ENCODE results near the gene NR3C2. TPM values are rescaled to one million over a fixed set of nuclear protein-coding genes. Genes with fewer than 3 reads are reported as not detected.

The NR3C2 gene
- total RNA-seq, 1 experiment from 2014 or later: 2.7 TPM

GRCh38 chr4:148240241-148240640, 202.0 kb downstream of the NR3C2 start:
- H3K4me2 ChIP-seq (ENCODE audit: low read length): no peak overlapping the region
- intact Hi-C loops (cut with micrococcal nuclease): no loop called here
- H3K9me2 ChIP-seq (ENCODE audit: insufficient read depth): no peaks in the 10 kb centered on the region
- ChIA-PET CTCF (no interaction called here), RAD21 (ENCODE audit: low non-redundant PET in 1 of 2, low total read pairs in 2 of 2, uncharacterized antibody in 2 of 2, unreplicated experiment in 2 of 2) (no interaction called here), POLR2A (no interaction called here)
- H3K27ac ChIP-seq (ENCODE audit: low read depth, low read length): no peak overlapping the region
- H3K36me3 ChIP-seq (ENCODE audit: control insufficient read depth in 1 of 2, insufficient read depth in 2 of 2, low read length in 2 of 2): no peaks in the 10 kb centered on the region
- no peaks in the 10 kb centered on the region for H3K4me1 ChIP-seq (ENCODE audit: control insufficient read depth in 1 of 2, insufficient read depth in 2 of 2, low read length in 2 of 2)
- BruUV-seq (replicated peaks): no TSS peak
- H3K79me2 ChIP-seq (ENCODE audit: insufficient read depth, low read length): no peaks in the 10 kb centered on the region
- no peak for DNase-seq (ENCODE audit: low read depth, low spot score)
- TF ChIP-seq ZFX (IDR thresholded peaks at IDR 0.05) (no peak), RAD21 (IDR thresholded peaks at IDR 0.05; ENCODE audit: low read depth) (no peak), ELF1 (IDR thresholded peaks at IDR 0.05; ENCODE audit: borderline replicate concordance, low read depth) (no peak), JUND (IDR thresholded peaks at IDR 0.05) (no peak), SP1 (IDR thresholded peaks at IDR 0.05; ENCODE audit: low read depth) (no peak), CTCF (IDR thresholded peaks at IDR 0.05 in 2 of 3, conservative IDR thresholded peaks at IDR 0.05 in 1 of 3; ENCODE audit: borderline replicate concordance in 1 of 3, insufficient read depth in 1 of 3, low read depth in 2 of 3, low read length in 2 of 3) (no peak), TCF7L2 (IDR thresholded peaks at IDR 0.05; ENCODE audit: borderline replicate concordance, extremely low read depth, insufficient read depth, insufficient read length) (no peak), SIN3A (IDR thresholded peaks at IDR 0.05; ENCODE audit: low read depth) (no peak), YY1 (IDR thresholded peaks at IDR 0.05; ENCODE audit: extremely low read depth, insufficient replicate concordance, low read depth, low read length) (no peak), CEBPB (IDR thresholded peaks at IDR 0.05; ENCODE audit: low read depth) (no peak), REST (IDR thresholded peaks at IDR 0.05; ENCODE audit: low read depth) (no peak), MAX (IDR thresholded peaks at IDR 0.05) (no peak), ZBTB33 (IDR thresholded peaks at IDR 0.05; ENCODE audit: extremely low read depth, insufficient replicate concordance, low read length) (no peak), ZNF274 (IDR thresholded peaks at IDR 0.05; ENCODE audit: low read depth, low read length) (no peak), SRF (IDR thresholded peaks at IDR 0.05; ENCODE audit: low read depth) (no peak), FOSL1 (IDR thresholded peaks at IDR 0.05; ENCODE audit: low read depth) (no peak), EZH2 (IDR thresholded peaks at IDR 0.05) (no peak), EGR1 (IDR thresholded peaks at IDR 0.05; ENCODE audit: low read depth) (no peak)
- no peaks in the 10 kb centered on the region for H4K20me1 ChIP-seq (ENCODE audit: insufficient read depth)
- H3K4me3 ChIP-seq (replicated peaks in 1 of 2; ENCODE audit: low read depth in 1 of 2, low read length in 2 of 2): no peak overlapping the region
- H3K9me3 ChIP-seq (ENCODE audit: control insufficient read depth in 1 of 2, insufficient read depth in 1 of 2, low read depth in 1 of 2, low read length in 2 of 2): no peaks in the 10 kb centered on the region
- no peaks in the 10 kb centered on the region for H3K27me3 ChIP-seq (ENCODE audit: insufficient read depth, low read length)
- H2AFZ ChIP-seq (ENCODE audit: low read depth, low read length, poor library complexity, severe bottlenecking): no peak overlapping the region
- no peak for ATAC-seq
- H3K9ac ChIP-seq (ENCODE audit: low read length): no peak overlapping the region
